K562 (cell line): Measurements from ENCODE around the gene SRL. TPM values are rescaled to one million over a fixed set of nuclear protein-coding genes. Genes with fewer than 3 reads are reported as not detected.

Experiments
- ATAC-seq: fragments of 200-7000 bp; cut with Tn5 transposase; 3 replicates; pipeline ENCODE4 v1.9.1; 2020; ENCODE audit warnings: moderate library complexity
- BruUV-seq: library from RNA; stranded (reverse); fragments of 400-500 nt; replicated peaks from 2 replicates; lab custom pipeline; 2021; lab: Mats Ljungman, UMichigan
- CTCF ChIA-PET: fragments of 300-600 bp; formaldehyde crosslinking; extraction: SDS; loops from one replicate; lab custom pipeline; 2021; ENCODE audit warnings: low intra/inter-chr PET ratio; lab: Yijun Ruan, JAX
- POLR2A ChIA-PET: fragments of 300-600, 350-650 bp; sonication (Branson Sonifier 250); formaldehyde crosslinking; extraction: SDS; loops from one replicate; lab custom pipeline; 2021; ENCODE audit warnings: antibody characterized with exemption, inconsistent platforms; lab: Yijun Ruan, JAX
- DNase-seq, 4 experiments: peaks; one replicate each; pipeline versions ENCODE4 v3.0.0 to v3.0.0-alpha.2; 2011 to 2018; ENCODE audit warnings: low spot score in 3 of 4, mixed read lengths in 3 of 4; ENCODE audit errors: extremely low read depth in 1 of 4
- FAIRE-seq: peaks from 2 replicates; lab custom pipeline; 2011; peaks lifted over from hg19 to GRCh38; lab: Jason Lieb, UNC
- H2AFZ ChIP-seq: 2 replicates; pipeline ENCODE4 v1.6.0; 2011; ENCODE audit warnings: low read depth, low read length, control low read depth, inconsistent platforms
- H3K27ac ChIP-seq: fragments of 200-600 bp; 3 replicates; pipeline ENCODE4 v1.8.0; 2011; ENCODE audit warnings: low read depth, mild to moderate bottlenecking, control low read depth, inconsistent platforms, low read length, moderate library complexity, mixed read lengths; ENCODE audit errors: extremely low read depth
- H3K27me3 ChIP-seq, 2 experiments: fragments of 300-600 bp in 1 of 2; 2 replicates in 1 of 2; 3 replicates in 1 of 2; pipeline versions ENCODE4 v1.6.0 to v1.8.0; 2011; ENCODE audit warnings: inconsistent platforms in 2 of 2, low read length in 2 of 2, mild to moderate bottlenecking in 1 of 2, mixed read lengths in 1 of 2, moderate library complexity in 1 of 2; ENCODE audit not compliant: control insufficient read depth in 2 of 2, insufficient read depth in 2 of 2
- H3K36me3 ChIP-seq: fragments of 300-600 bp; 3 replicates; pipeline ENCODE4 v1.8.0; 2011; ENCODE audit warnings: mild to moderate bottlenecking, low read length, inconsistent platforms; ENCODE audit not compliant: control insufficient read depth, insufficient read depth
- H3K4me1 ChIP-seq, 2 experiments: fragments of 200-600 bp in 1 of 2; replicated peaks in 1 of 2; 2 replicates in 1 of 2; 3 replicates in 1 of 2; pipeline versions ENCODE4 v1.5.1 to v1.8.0; 2011; ENCODE audit warnings: inconsistent platforms in 2 of 2, low read length in 2 of 2, mild to moderate bottlenecking in 1 of 2, mixed read lengths in 1 of 2, moderate library complexity in 1 of 2; ENCODE audit not compliant: control insufficient read depth in 2 of 2, insufficient read depth in 2 of 2
- H3K4me2 ChIP-seq: 2 replicates; pipeline ENCODE4 v1.6.1; 2011; ENCODE audit warnings: low read length, control low read depth, inconsistent platforms, mixed read lengths; ENCODE audit not compliant: insufficient read depth
- H3K4me3 ChIP-seq: fragments of 200-600 bp; sonication (generic), shearing (Covaris generic); 2 replicates; pipeline ENCODE4 v1.5.1; 2016; ENCODE audit warnings: control low read depth, inconsistent platforms
- H3K79me2 ChIP-seq: fragments of 200-600 bp; 3 replicates; pipeline ENCODE4 v1.8.0; 2011; ENCODE audit warnings: low read length, inconsistent platforms; ENCODE audit not compliant: control insufficient read depth, insufficient read depth
- H3K9ac ChIP-seq, 2 experiments: 2 replicates each; pipeline versions ENCODE4 v1.6.0 to v1.6.1; 2011; ENCODE audit warnings: low read depth in 2 of 2, low read length in 2 of 2, control low read depth in 1 of 2, inconsistent platforms in 1 of 2, mild to moderate bottlenecking in 1 of 2, mixed read lengths in 1 of 2; ENCODE audit not compliant: insufficient read depth in 1 of 2
- H3K9me1 ChIP-seq: one replicate; pipeline ENCODE4 v1.6.0; 2011; ENCODE audit warnings: inconsistent platforms, mild to moderate bottlenecking, low read length, moderate library complexity; ENCODE audit not compliant: control insufficient read depth, insufficient read depth
- H3K9me3 ChIP-seq: replicated peaks from 2 replicates; pipeline ENCODE4 v1.5.1; 2011; ENCODE audit warnings: low read depth, low read length, inconsistent platforms; ENCODE audit not compliant: control insufficient read depth, insufficient read depth
- H4K20me1 ChIP-seq: replicated peaks from 2 replicates; pipeline ENCODE4 v1.6.1; 2011; ENCODE audit warnings: low read length, inconsistent platforms, mixed read lengths; ENCODE audit not compliant: control insufficient read depth, insufficient read depth
- C11orf30 ChIP-seq: fragments of 450-650 bp; IDR thresholded peaks from 2 replicates; pipeline ENCODE4 v1.6.1; 2016; ENCODE audit warnings: low read depth, mild to moderate bottlenecking
- CREB3L1 ChIP-seq: fragments of 450-650 bp; IDR thresholded peaks from 2 replicates; pipeline ENCODE4 v1.6.1; 2014; ENCODE audit warnings: low read depth, mild to moderate bottlenecking, moderate library complexity, borderline replicate concordance
- DMBX1 ChIP-seq: fragments of 250-450 bp; sonication (Bioruptor Pico); IDR thresholded peaks from 2 replicates; pipeline ENCODE4 v1.8.0; 2022; ENCODE audit warnings: inconsistent platforms, mild to moderate bottlenecking, moderate library complexity, borderline replicate concordance
- KDM2B ChIP-seq: fragments of 250-450 bp; sonication (Bioruptor Pico); IDR thresholded peaks from 2 replicates; pipeline ENCODE4 v1.8.0; 2021; ENCODE audit warnings: mild to moderate bottlenecking, moderate library complexity
- NUFIP1 ChIP-seq: fragments of 450-650 bp; IDR thresholded peaks from 2 replicates; pipeline ENCODE4 v1.6.1; 2018; ENCODE audit not compliant: partially characterized antibody
- POLR2B ChIP-seq: fragments of 450-650 bp; IDR thresholded peaks from 2 replicates; pipeline ENCODE4 v1.6.1; 2018; ENCODE audit warnings: low read depth; ENCODE audit not compliant: partially characterized antibody
- PRDM10 ChIP-seq: fragments of 450-650 bp; IDR thresholded peaks from 2 replicates; pipeline ENCODE4 v1.6.1; 2018; ENCODE audit not compliant: partially characterized antibody
- SRSF3 ChIP-seq: fragments of 200-400 bp; formaldehyde crosslinking; IDR thresholded peaks from 2 replicates; pipeline ENCODE4 v1.6.1; 2016; ENCODE audit warnings: mild to moderate bottlenecking, low read length, moderate library complexity; ENCODE audit not compliant: insufficient read depth
- ZZZ3 ChIP-seq: fragments of 450-650 bp; IDR thresholded peaks from 2 replicates; pipeline ENCODE4 v1.6.1; 2016; ENCODE audit warnings: antibody characterized with exemption, mild to moderate bottlenecking, moderate library complexity
- WGBS: fragments of 100-300 bp; shearing (Covaris generic); methylation state at CpG from one replicate; pipeline ENCODE4 v1.1.6; 2016; ENCODE audit warnings: low coverage, mixed read lengths; ENCODE audit not compliant: insufficient coverage; ENCODE audit errors: missing lambda C conversion rate; 5-methylcytosine and 5-hydroxymethylcytosine counted together
- in situ Hi-C: fragments of 300-500 bp; cut with MboI; formaldehyde crosslinking; loops from 4 replicates; pipeline ENCODE4 v1.15.0; 2018; ENCODE audit warnings: inconsistent platforms, mixed read lengths
- intact Hi-C: fragments of 100-400 bp; cut with micrococcal nuclease; formaldehyde crosslinking; loops from 2 replicates; pipeline ENCODE4 v1.14.2; 2022
- polyA plus RNA-seq, 8 experiments: library from polyadenylated mRNA; depleted of rRNA in 4 of 8; stranded (reverse) in 5 of 8; unstranded in 3 of 8; fragments of >200 nt; fragmentation: Nextera tagmentation in 2 of 8; fragmentation: Illumina TruSeq in 1 of 8; extraction: Ambion mirVana in 2 of 8; extraction: Trizol in 1 of 8; gene quantifications; 2 replicates each; pipeline versions ENCODE4 v1.2.1 to v1.2.3, GENCODE V29; 2011 to 2014; ENCODE audit warnings: inconsistent platforms in 1 of 8, missing spikeins in 1 of 8
- total RNA-seq, 7 experiments: library from RNA; depleted of rRNA in 6 of 7; stranded (reverse); fragments of >200 nt in 6 of 7; fragmentation: Illumina TruSeq in 2 of 7; extraction: Trizol in 2 of 7; gene quantifications; 2 replicates each; pipeline versions ENCODE4 v1.2.1 to v1.2.3, GENCODE V29; 2011 to 2021; ENCODE audit warnings: low replicate concordance in 1 of 7
- TF ChIP-seq, protein P1 (sequence below): fragments of 450-650 bp; formaldehyde crosslinking; IDR thresholded peaks from 2 replicates; pipeline ENCODE4 v1.4.0; 2022; ENCODE audit warnings: missing genetic modification characterization

Gene SRL
- total and polyA plus RNA-seq, 9 of the 15 experiments (the other 6 are each of a cell fraction or from before 2014, with no cell fraction given), result 0.01 TPM; not detected in 8

DNA sequence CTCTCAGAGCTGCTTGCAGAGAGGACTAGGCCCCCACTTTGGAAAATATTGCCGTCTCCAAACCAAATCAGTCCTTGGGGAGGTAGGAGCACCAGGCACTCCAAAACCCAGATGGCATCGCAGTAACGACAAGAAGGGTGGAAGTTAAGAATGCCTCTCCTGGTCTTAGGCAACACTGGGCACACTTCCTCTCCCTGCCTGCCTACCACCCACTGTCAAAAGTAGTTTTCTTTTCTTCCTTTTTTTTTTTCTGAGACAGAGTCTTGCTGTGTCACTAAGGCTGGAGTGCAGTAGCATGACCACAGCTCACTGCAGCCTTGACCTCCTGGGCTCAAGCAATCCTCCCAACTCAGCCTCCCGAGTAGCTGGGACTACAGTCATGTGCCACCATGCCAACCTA, 47.2 kb downstream of the SRL start:
- ChIA-PET CTCF (no interaction called here), POLR2A (no interaction called here)
- peaks cover 20 to 49% of the 10 kb centered on the region in 2 experiments; a peak in 4 of 5 replicates for H3K27me3 ChIP-seq
- no peaks in the 10 kb centered on the region for H3K79me2 ChIP-seq
- H3K4me2 ChIP-seq, result no peak overlapping the region
- in situ Hi-C loops, result no loop called here
- no peaks in the 10 kb centered on the region for H3K9me3 ChIP-seq
- ATAC-seq (no peak), DNase-seq (no peak), FAIRE-seq (no peak)
- H3K4me3 ChIP-seq, result no peak overlapping the region
- H3K9me1 ChIP-seq, result no peaks in the 10 kb centered on the region
- H3K4me1 ChIP-seq, result peaks cover 0 to 3% of the 10 kb centered on the region in 2 experiments; a peak in 1 of 5 replicates
- H3K9ac ChIP-seq, result no peak overlapping the region
- no peak overlapping the region for H3K27ac ChIP-seq
- no TSS peak for BruUV-seq
- H2AFZ ChIP-seq, result no peak overlapping the region
- TF ChIP-seq KDM2B (CRISPR knock-in tag), result no peak
- TF ChIP-seq DMBX1, result no peak
- no peak for TF ChIP-seq SRSF3
- TF ChIP-seq NUFIP1, result no peak
- no peak for TF ChIP-seq CREB3L1
- TF ChIP-seq, protein P1, sequence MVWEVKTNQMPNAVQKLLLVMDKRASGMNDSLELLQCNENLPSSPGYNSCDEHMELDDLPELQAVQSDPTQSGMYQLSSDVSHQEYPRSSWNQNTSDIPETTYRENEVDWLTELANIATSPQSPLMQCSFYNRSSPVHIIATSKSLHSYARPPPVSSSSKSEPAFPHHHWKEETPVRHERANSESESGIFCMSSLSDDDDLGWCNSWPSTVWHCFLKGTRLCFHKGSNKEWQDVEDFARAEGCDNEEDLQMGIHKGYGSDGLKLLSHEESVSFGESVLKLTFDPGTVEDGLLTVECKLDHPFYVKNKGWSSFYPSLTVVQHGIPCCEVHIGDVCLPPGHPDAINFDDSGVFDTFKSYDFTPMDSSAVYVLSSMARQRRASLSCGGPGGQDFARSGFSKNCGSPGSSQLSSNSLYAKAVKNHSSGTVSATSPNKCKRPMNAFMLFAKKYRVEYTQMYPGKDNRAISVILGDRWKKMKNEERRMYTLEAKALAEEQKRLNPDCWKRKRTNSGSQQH, result no peak
- no peak for TF ChIP-seq PRDM10
- no peak for TF ChIP-seq ZZZ3
- TF ChIP-seq POLR2B, result no peak
- TF ChIP-seq C11orf30, result no peak
- H3K36me3 ChIP-seq, result no peaks in the 10 kb centered on the region
- 5% methylated on average over 4 of the region's 4 CpGs for WGBS
- intact Hi-C loops, result loop anchor here (10.0 kb wide), 1 partner anchor 210 kb away; no protein-coding TSS in a partner anchor
- H4K20me1 ChIP-seq, result no peaks in the 10 kb centered on the region
